Measurements from ENCODE around the gene NEURL1B. TPM values are rescaled to one million over a fixed set of nuclear protein-coding genes. Genes with fewer than 3 reads are reported as not detected.

NEURL1B gene
- total RNA-seq, 2 experiments from 2014 or later, result 0.08 to 0.16 TPM

DNA sequence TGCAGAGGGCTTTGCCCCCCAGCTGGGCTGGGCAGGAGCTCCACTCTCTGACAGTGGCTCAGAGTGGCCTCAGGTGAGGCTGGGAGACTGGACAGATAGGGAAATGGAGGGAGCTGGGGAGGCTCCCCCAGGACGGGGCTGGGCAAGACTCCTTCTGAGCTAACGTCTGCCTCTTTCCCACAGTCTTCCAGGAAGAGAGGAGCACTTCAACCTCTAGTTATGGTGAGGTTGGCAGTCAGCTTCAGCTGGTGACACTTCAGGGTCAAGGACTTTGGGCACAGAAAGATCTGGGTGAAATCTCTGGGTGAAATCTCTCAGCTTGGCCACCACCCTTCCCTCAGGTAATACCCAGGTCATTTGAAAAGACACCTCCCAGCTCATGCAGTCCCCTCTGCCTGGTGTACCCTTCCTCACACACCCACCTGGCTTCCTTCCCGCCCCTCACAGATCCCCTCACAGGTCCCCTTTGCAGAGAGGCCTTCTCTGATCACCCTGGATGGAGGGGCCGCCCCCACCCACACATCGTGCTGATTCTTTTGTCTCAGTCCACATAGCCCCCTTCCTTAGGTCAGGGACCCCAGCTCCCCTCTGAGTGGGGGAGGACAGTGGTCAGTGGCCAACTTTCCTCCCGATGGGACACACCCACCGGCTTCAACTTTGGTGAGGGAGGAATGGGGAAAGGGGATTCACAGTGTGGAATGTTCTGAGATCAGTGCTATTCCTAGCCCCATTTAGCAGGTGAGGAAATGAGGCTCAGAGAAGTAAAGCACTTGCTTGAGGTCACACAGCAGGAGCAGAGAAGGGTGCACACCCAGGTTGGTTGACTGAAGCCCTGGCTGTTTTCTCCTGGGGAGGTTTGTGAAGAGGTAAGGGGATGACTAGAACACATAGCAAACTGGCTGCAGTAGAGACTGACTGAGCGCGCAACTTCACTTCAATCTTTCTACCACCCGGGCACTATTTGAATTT, 15.8 kb upstream of the NEURL1B start:
- Mint-ChIP-seq H3K36me3 (ENCODE audit: low read depth) (no peaks in the 10 kb centered on the region), H3K27ac (no peak overlapping the region), H3K4me3 (no peak overlapping the region), H3K9me3 (no peaks in the 10 kb centered on the region), H3K4me1 (ENCODE audit: low read depth) (no peaks in the 10 kb centered on the region), H3K27me3 (no peaks in the 10 kb centered on the region)
- H3K9me3 ChIP-seq (ENCODE audit: control insufficient read depth in 1 of 2, insufficient read depth in 1 of 2, low read length in 2 of 2), result no peaks in the 10 kb centered on the region
- H3K36me3 ChIP-seq (ENCODE audit: insufficient read depth, low read length), result no peaks in the 10 kb centered on the region
- peaks cover 0 to 3% of the 10 kb centered on the region in 2 experiments for H3K27me3 ChIP-seq (ENCODE audit: control insufficient read depth in 1 of 2, insufficient read depth in 2 of 2, low read length in 2 of 2)
- ATAC-seq (ENCODE audit: poor library complexity), result no peak
- no peak for DNase-seq
- TF ChIP-seq, protein P1, sequence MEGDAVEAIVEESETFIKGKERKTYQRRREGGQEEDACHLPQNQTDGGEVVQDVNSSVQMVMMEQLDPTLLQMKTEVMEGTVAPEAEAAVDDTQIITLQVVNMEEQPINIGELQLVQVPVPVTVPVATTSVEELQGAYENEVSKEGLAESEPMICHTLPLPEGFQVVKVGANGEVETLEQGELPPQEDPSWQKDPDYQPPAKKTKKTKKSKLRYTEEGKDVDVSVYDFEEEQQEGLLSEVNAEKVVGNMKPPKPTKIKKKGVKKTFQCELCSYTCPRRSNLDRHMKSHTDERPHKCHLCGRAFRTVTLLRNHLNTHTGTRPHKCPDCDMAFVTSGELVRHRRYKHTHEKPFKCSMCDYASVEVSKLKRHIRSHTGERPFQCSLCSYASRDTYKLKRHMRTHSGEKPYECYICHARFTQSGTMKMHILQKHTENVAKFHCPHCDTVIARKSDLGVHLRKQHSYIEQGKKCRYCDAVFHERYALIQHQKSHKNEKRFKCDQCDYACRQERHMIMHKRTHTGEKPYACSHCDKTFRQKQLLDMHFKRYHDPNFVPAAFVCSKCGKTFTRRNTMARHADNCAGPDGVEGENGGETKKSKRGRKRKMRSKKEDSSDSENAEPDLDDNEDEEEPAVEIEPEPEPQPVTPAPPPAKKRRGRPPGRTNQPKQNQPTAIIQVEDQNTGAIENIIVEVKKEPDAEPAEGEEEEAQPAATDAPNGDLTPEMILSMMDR (IDR thresholded peaks at IDR 0.05), result no peak
- no peak overlapping the region for H3K27ac ChIP-seq (ENCODE audit: low read depth in 1 of 2, low read length in 2 of 2)
- intact Hi-C loops (cut with DNase I, micrococcal nuclease), result no loop called here
- ChIA-PET POLR2A (no interaction called here), CTCF (no interaction called here)
- H3K4me1 ChIP-seq (ENCODE audit: insufficient read depth, low read length), result no peaks in the 10 kb centered on the region
- H3K4me3 ChIP-seq (ENCODE audit: low read length), result no peak overlapping the region

DNA sequence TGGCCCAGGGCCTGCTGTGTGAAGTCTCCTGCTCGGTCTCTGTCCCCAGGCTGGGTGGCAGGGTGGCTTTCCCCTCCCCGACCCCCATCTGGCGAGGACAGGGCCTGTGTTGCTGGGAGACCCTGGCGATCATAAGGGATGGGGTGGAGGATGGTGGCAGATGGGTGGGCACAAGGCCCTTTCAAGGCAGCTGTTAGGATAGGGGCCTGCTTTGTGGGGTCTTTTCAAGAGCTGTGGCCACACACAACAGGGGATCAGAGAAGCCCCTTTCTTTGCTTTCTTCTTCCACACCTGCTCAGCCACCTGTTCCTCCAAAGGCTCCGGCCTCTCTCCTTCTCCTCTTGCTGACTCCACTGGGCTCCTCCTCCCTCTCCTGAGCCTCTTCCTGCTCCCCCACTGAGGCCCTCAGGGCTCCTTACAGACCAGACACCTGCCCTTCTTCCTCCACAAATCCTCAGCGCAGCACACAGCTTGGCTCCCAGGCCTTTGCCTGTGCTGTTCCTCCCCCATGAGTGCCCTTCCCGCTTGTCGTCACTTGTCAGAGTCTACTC, 15.0 kb upstream of the NEURL1B start:
- no peak overlapping the region for H3K27ac Mint-ChIP-seq
- TF ChIP-seq, protein P1 (IDR thresholded peaks at IDR 0.05), result no peak
- no peaks in the 10 kb centered on the region for H3K36me3 Mint-ChIP-seq (ENCODE audit: low read depth)
- ChIA-PET POLR2A (no interaction called here), CTCF (no interaction called here)
- DNase-seq (no peak), ATAC-seq (ENCODE audit: poor library complexity) (no peak)
- intact Hi-C loops (cut with DNase I, micrococcal nuclease), result no loop called here
- Histone ChIP-seq H3K27me3 (ENCODE audit: control insufficient read depth in 1 of 2, insufficient read depth in 2 of 2, low read length in 2 of 2) (peaks cover 0 to 3% of the 10 kb centered on the region in 2 experiments), H3K36me3 (ENCODE audit: insufficient read depth, low read length) (no peaks in the 10 kb centered on the region), H3K9me3 (ENCODE audit: control insufficient read depth in 1 of 2, insufficient read depth in 1 of 2, low read length in 2 of 2) (no peaks in the 10 kb centered on the region), H3K27ac (ENCODE audit: low read depth in 1 of 2, low read length in 2 of 2) (no peak overlapping the region), H3K4me1 (ENCODE audit: insufficient read depth, low read length) (no peaks in the 10 kb centered on the region), H3K4me3 (ENCODE audit: low read length) (no peak overlapping the region)
- no peak overlapping the region for H3K4me3 Mint-ChIP-seq
- no peaks in the 10 kb centered on the region for H3K27me3 Mint-ChIP-seq
- H3K4me1 Mint-ChIP-seq (ENCODE audit: low read depth), result no peaks in the 10 kb centered on the region
- H3K9me3 Mint-ChIP-seq, result no peaks in the 10 kb centered on the region

DNA sequence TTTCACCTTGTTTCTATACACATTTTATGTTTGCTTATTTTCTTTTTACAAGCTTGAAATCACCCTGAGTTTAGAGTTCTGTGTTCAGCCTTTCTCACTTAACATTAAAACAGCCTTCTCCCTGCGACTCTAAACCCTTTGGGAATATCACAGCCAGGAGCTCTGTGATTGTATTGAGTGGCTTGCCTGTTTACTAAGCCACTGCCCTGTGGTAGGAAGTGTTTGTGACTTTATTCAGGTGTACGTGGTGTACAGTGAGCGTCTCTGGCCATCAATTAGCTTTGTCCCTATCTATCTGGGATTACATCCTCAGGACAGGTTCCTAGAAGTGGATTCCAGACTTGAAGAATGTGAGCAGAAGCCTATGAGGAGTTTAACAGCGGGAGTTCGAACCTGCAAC, 11.0 kb upstream of the NEURL1B start:
- no peak overlapping the region for H3K27ac ChIP-seq (ENCODE audit: low read depth in 1 of 2, low read length in 2 of 2)
- H3K4me1 ChIP-seq (ENCODE audit: insufficient read depth, low read length), result no peaks in the 10 kb centered on the region
- H3K9me3 ChIP-seq (ENCODE audit: control insufficient read depth in 1 of 2, insufficient read depth in 1 of 2, low read length in 2 of 2), result no peaks in the 10 kb centered on the region
- peaks cover 0 to 3% of the 10 kb centered on the region in 2 experiments for H3K27me3 ChIP-seq (ENCODE audit: control insufficient read depth in 1 of 2, insufficient read depth in 2 of 2, low read length in 2 of 2)
- Mint-ChIP-seq H3K36me3 (ENCODE audit: low read depth) (no peaks in the 10 kb centered on the region), H3K27me3 (no peaks in the 10 kb centered on the region), H3K27ac (no peak overlapping the region), H3K9me3 (no peaks in the 10 kb centered on the region), H3K4me1 (ENCODE audit: low read depth) (no peaks in the 10 kb centered on the region), H3K4me3 (no peak overlapping the region)
- DNase-seq (no peak), ATAC-seq (ENCODE audit: poor library complexity) (no peak)
- no peak overlapping the region for H3K4me3 ChIP-seq (ENCODE audit: low read length)
- intact Hi-C loops (cut with DNase I, micrococcal nuclease), result no loop called here
- ChIA-PET POLR2A (no interaction called here), CTCF (no interaction called here)
- H3K36me3 ChIP-seq (ENCODE audit: insufficient read depth, low read length), result no peaks in the 10 kb centered on the region
- TF ChIP-seq, protein P1 (IDR thresholded peaks at IDR 0.05), result no peak
